HG03196 (cell line): Measurements from ENCODE around the gene LILRA1.
"Not testable (repeated sequence)": the region's sequence is repeated elsewhere in the genome, so short reads cannot be mapped to it uniquely, and the experiment has no call there.

ENCODE experiments used
- ATAC-seq: cut with Tn5 transposase; IDR thresholded peaks from one replicate; pipeline ENCODE4 v1.9.1; 2021; ENCODE audit not compliant: unreplicated experiment

LILRA1 gene

GRCh38 chr19:54622431-54622830 is 29.0 kb downstream of the LILRA1 start:
- ATAC-seq: no peak

- ATAC-seq: peak; percentile 10
Measured at GRCh38 chr19:54624234-54624633, 30.8 kb downstream of the LILRA1 start.

GRCh38 chr19:54624934-54625730 is 31.7 kb downstream of the LILRA1 start:
- peak; percentile 41 for ATAC-seq

- ATAC-seq: no peak
Measured at GRCh38 chr19:54626757-54627156, 33.3 kb downstream of the LILRA1 start.

GRCh38 chr19:54627912-54628311 is 34.5 kb downstream of the LILRA1 start:
- ATAC-seq: not testable (repeated sequence)

- not testable (repeated sequence) for ATAC-seq
Measured at GRCh38 chr19:54630262-54630661, 36.8 kb downstream of the LILRA1 start, which contains the start of gene LILRB1. TSS of gene LILRB1 (plus strand) at chr19:54630484. CDS start at chr19:54631074, 590 bp downstream.

GRCh38 chr19:54630782-54631181 is 37.4 kb downstream of the LILRA1 start:
- no peak for ATAC-seq

- ATAC-seq: not testable (repeated sequence)
Measured at GRCh38 chr19:54631489-54632337, 38.3 kb downstream of the LILRA1 start.

- ATAC-seq: not testable (repeated sequence)
Measured at GRCh38 chr19:54632517-54632916, 39.1 kb downstream of the LILRA1 start.

- ATAC-seq: no peak
Measured at GRCh38 chr19:54633401-54633800, 40.0 kb downstream of the LILRA1 start.

GRCh38 chr19:54636081-54636480 is 42.6 kb downstream of the LILRA1 start:
- ATAC-seq: not testable (repeated sequence)

- no peak for ATAC-seq
Measured at GRCh38 chr19:54638683-54639082, 45.3 kb downstream of the LILRA1 start.

- not testable (repeated sequence) for ATAC-seq
Measured at GRCh38 chr19:54642953-54643352, 49.5 kb downstream of the LILRA1 start.

- not testable (repeated sequence) for ATAC-seq
Measured at GRCh38 chr19:54643583-54643982, 50.2 kb downstream of the LILRA1 start.

GRCh38 chr19:54644056-54644455 is 50.6 kb downstream of the LILRA1 start:
- ATAC-seq: no peak

GRCh38 chr19:54646331-54646841 is 53.0 kb downstream of the LILRA1 start:
- no peak for ATAC-seq

GRCh38 chr19:54648129-54648528 is 54.7 kb downstream of the LILRA1 start:
- no peak for ATAC-seq

GRCh38 chr19:54650108-54650655 is 56.8 kb downstream of the LILRA1 start:
- no peak for ATAC-seq
